Vagina (tissue), 2 donors: ENCODE data around the gene FOXF2.

Source experiments
- POLR2A ChIP-seq, 2 donors: fragments of 450-650 bp; IDR thresholded peaks; one replicate each; pipeline ENCODE4 v1.6.1; 2017; ENCODE audit warnings: antibody characterized with exemption in 2 of 2, mild to moderate bottlenecking in 2 of 2, moderate library complexity in 2 of 2
- POLR2AphosphoS5 ChIP-seq, 2 donors: sonication (generic); formaldehyde crosslinking; IDR thresholded peaks; one replicate each; pipeline ENCODE4 v1.9.0; 2017; ENCODE audit warnings: antibody characterized with exemption in 2 of 2, mild to moderate bottlenecking in 2 of 2, low read depth in 1 of 2; ENCODE audit not compliant: insufficient read depth in 1 of 2
- TF ChIP-seq, protein P1 (sequence below), 3 experiments: fragments of 450-650 bp in 2 of 3; fragments of 200-600 bp in 1 of 3; sonication (generic) in 1 of 3; IDR thresholded peaks; one replicate each; pipeline ENCODE4 v1.5.1; 2017 to 2019; ENCODE audit warnings: antibody characterized with exemption in 3 of 3, mild to moderate bottlenecking in 2 of 3, moderate library complexity in 2 of 3

DNA sequence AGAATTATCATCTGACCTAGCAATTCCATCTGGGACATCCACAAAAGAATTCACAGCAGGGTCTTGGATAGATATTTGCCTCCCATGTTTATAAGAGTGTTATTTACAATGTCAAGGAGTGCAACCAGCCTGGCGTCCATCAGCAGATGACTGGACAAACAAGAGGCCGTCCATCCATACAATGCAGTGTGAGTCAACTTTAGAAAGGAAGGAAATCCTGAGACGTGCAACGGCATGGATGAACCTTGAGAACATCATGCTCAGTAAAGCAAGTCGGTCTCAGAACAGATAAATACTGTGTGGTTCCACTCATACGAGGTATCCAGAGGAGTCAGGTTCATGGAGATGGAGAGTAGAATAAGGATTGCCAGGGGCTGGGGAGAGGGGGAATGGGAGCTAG, 46.4 kb downstream of the FOXF2 start:
- TF ChIP-seq, protein P1, sequence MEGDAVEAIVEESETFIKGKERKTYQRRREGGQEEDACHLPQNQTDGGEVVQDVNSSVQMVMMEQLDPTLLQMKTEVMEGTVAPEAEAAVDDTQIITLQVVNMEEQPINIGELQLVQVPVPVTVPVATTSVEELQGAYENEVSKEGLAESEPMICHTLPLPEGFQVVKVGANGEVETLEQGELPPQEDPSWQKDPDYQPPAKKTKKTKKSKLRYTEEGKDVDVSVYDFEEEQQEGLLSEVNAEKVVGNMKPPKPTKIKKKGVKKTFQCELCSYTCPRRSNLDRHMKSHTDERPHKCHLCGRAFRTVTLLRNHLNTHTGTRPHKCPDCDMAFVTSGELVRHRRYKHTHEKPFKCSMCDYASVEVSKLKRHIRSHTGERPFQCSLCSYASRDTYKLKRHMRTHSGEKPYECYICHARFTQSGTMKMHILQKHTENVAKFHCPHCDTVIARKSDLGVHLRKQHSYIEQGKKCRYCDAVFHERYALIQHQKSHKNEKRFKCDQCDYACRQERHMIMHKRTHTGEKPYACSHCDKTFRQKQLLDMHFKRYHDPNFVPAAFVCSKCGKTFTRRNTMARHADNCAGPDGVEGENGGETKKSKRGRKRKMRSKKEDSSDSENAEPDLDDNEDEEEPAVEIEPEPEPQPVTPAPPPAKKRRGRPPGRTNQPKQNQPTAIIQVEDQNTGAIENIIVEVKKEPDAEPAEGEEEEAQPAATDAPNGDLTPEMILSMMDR (IDR thresholded peaks at IDR 0.05) = no peak
- no peak for TF ChIP-seq POLR2A (IDR thresholded peaks at IDR 0.05)
- TF ChIP-seq POLR2AphosphoS5 (IDR thresholded peaks at IDR 0.05; ENCODE audit: insufficient read depth in 1 of 2, low read depth in 1 of 2) = no peak
